HCT116 (cell line): Measurements from ENCODE around the gene MOV10L1.

Experiments used
- ATF3 ChIP-seq: IDR thresholded peaks from 2 replicates; pipeline ENCODE4 v1.6.1; 2012
- EGR1 ChIP-seq: IDR thresholded peaks from 2 replicates; pipeline ENCODE4 v1.6.1; 2012; ENCODE audit warnings: low read depth
- EZH2 ChIP-seq: fragments of 200-600 bp; sonication (generic); IDR thresholded peaks from 2 replicates; pipeline ENCODE4 v1.6.1; 2017; ENCODE audit warnings: antibody characterized with exemption, mixed run types
- EZH2phosphoT487 ChIP-seq: fragments of 200-600 bp; IDR thresholded peaks from 2 replicates; pipeline ENCODE4 v1.6.1; 2018; ENCODE audit warnings: antibody characterized with exemption, borderline replicate concordance
- POLR2A ChIP-seq: IDR thresholded peaks from 2 replicates; pipeline ENCODE4 v1.7.0; 2011; ENCODE audit warnings: borderline replicate concordance; ENCODE audit not compliant: insufficient read depth, insufficient read length; ENCODE audit errors: extremely low read depth
- POLR2AphosphoS5 ChIP-seq: IDR thresholded peaks from 2 replicates; pipeline ENCODE4 v1.6.1; 2011; ENCODE audit warnings: mild to moderate bottlenecking, low read depth, low read length, moderate library complexity
- SRF ChIP-seq: IDR thresholded peaks from 2 replicates; pipeline ENCODE4 v1.6.1; 2012; ENCODE audit warnings: low read depth
- YY1 ChIP-seq: IDR thresholded peaks from 2 replicates; pipeline ENCODE4 v1.6.1; 2011; ENCODE audit warnings: low read length, low read depth, moderate library complexity, mild to moderate bottlenecking; ENCODE audit not compliant: insufficient replicate concordance; ENCODE audit errors: extremely low read depth
- ZFX ChIP-seq: fragments of 450-650 bp; IDR thresholded peaks from 2 replicates; pipeline ENCODE4 v1.6.1; 2017
- ZNF274 ChIP-seq: fragments of 200-500 bp; sonication (Bioruptor generic); IDR thresholded peaks from 2 replicates; pipeline ENCODE4 v1.6.1; 2014; ENCODE audit warnings: mild to moderate bottlenecking, low read depth, low read length, inconsistent platforms
- TF ChIP-seq, protein P1 (sequence below), 3 experiments: fragments of 200-600 bp in 1 of 3; sonication (generic) in 1 of 3; IDR thresholded peaks in 2 of 3; conservative IDR thresholded peaks in 1 of 3; 2 replicates each; pipeline ENCODE4 v1.5.1; 2012 to 2017; ENCODE audit warnings: low read depth in 2 of 3, low read length in 2 of 3, antibody characterized with exemption in 1 of 3, borderline replicate concordance in 1 of 3, control low read depth in 1 of 3, mild to moderate bottlenecking in 1 of 3, mixed read lengths in 1 of 3, mixed run types in 1 of 3, moderate library complexity in 1 of 3; ENCODE audit not compliant: insufficient read depth in 1 of 3

GRCh38 chr22:50208430-50208938 lies 118.7 kb downstream of the MOV10L1 start:
- TF ChIP-seq POLR2A (no peak), SRF (no peak), EGR1 (no peak), ZNF274 (no peak), EZH2 (no peak), ZFX (no peak), POLR2AphosphoS5 (no peak), EZH2phosphoT487 (no peak), ATF3 (no peak), YY1 (no peak)
- TF ChIP-seq, protein P1, sequence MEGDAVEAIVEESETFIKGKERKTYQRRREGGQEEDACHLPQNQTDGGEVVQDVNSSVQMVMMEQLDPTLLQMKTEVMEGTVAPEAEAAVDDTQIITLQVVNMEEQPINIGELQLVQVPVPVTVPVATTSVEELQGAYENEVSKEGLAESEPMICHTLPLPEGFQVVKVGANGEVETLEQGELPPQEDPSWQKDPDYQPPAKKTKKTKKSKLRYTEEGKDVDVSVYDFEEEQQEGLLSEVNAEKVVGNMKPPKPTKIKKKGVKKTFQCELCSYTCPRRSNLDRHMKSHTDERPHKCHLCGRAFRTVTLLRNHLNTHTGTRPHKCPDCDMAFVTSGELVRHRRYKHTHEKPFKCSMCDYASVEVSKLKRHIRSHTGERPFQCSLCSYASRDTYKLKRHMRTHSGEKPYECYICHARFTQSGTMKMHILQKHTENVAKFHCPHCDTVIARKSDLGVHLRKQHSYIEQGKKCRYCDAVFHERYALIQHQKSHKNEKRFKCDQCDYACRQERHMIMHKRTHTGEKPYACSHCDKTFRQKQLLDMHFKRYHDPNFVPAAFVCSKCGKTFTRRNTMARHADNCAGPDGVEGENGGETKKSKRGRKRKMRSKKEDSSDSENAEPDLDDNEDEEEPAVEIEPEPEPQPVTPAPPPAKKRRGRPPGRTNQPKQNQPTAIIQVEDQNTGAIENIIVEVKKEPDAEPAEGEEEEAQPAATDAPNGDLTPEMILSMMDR (IDR thresholded peaks at IDR 0.05 in 2 of 3, conservative IDR thresholded peaks at IDR 0.05 in 1 of 3; ENCODE audit: borderline replicate concordance in 1 of 3, insufficient read depth in 1 of 3, low read depth in 2 of 3, low read length in 2 of 3) = no peak
